Lung (tissue), 12 donors: ENCODE data around the gene IGFALS. TPM values are rescaled to one million over a fixed set of nuclear protein-coding genes. Genes with fewer than 3 reads are reported as not detected.

Experiments used
- ATAC-seq: fragments of 200-7000 bp; cut with Tn5 transposase; one replicate; pipeline ENCODE4 v1.9.1; 2020; ENCODE audit warnings: moderate number of reproducible peaks; ENCODE audit not compliant: insufficient read depth, low FRiP score
- DNase-seq, 3 donors: peaks; one replicate each; pipeline ENCODE4 v3.0.0-alpha.2; 2013 to 2017
- H3K27ac ChIP-seq, 2 donors: one replicate each; pipeline ENCODE4 v1.5.1; 2013; ENCODE audit warnings: mild to moderate bottlenecking in 2 of 2, moderate library complexity in 2 of 2, control low read depth in 1 of 2, inconsistent platforms in 1 of 2, low read depth in 1 of 2, low read length in 1 of 2
- H3K27me3 ChIP-seq, 3 donors: one replicate each; pipeline ENCODE4 v1.5.1; 2013; ENCODE audit warnings: low read length in 2 of 3; ENCODE audit not compliant: control insufficient read depth in 3 of 3, insufficient read depth in 3 of 3
- H3K36me3 ChIP-seq, 4 donors: one replicate each; pipeline ENCODE4 v1.5.1; 2013; ENCODE audit warnings: low read length in 4 of 4, mild to moderate bottlenecking in 1 of 4, moderate library complexity in 1 of 4; ENCODE audit not compliant: control insufficient read depth in 4 of 4, insufficient read depth in 4 of 4
- H3K4me1 ChIP-seq, 5 donors: one replicate each; pipeline ENCODE4 v1.5.1; 2013; ENCODE audit warnings: low read length in 5 of 5, mild to moderate bottlenecking in 2 of 5, moderate library complexity in 1 of 5; ENCODE audit not compliant: control insufficient read depth in 5 of 5, insufficient read depth in 5 of 5
- H3K4me3 ChIP-seq: one replicate; pipeline ENCODE4 v1.5.1; 2013; ENCODE audit warnings: mild to moderate bottlenecking, control low read depth, moderate library complexity
- H3K9ac ChIP-seq, 2 donors: one replicate each; pipeline ENCODE4 v1.5.1; 2013; ENCODE audit warnings: low read length in 2 of 2, control low read depth in 1 of 2; ENCODE audit not compliant: insufficient read depth in 1 of 2
- H3K9me3 ChIP-seq, 4 donors: one replicate each; pipeline ENCODE4 v1.5.1; 2013; ENCODE audit warnings: low read length in 3 of 4, mild to moderate bottlenecking in 1 of 4, moderate library complexity in 1 of 4; ENCODE audit not compliant: control insufficient read depth in 4 of 4, insufficient read depth in 3 of 4
- WGBS, 2 donors: extraction: QIAGEN DNeasy Blood & Tissue Kit; methylation state at CpG; one replicate each; pipeline ENCODE4 v1.1.7; 2013; 5-methylcytosine and 5-hydroxymethylcytosine counted together
- polyA plus RNA-seq, 2 donors: library from polyadenylated mRNA; stranded (reverse); fragments of 200-250 nt; gene quantifications; one replicate each; pipeline ENCODE4 v1.2.1, GENCODE V29; 2013
- total RNA-seq, 2 donors: library from RNA; depleted of rRNA in 1 of 2; stranded (reverse); fragments of >200 nt in 1 of 2; gene quantifications; one replicate each; pipeline ENCODE4 v1.2.1, GENCODE V29; 2014 to 2021
- TF ChIP-seq, protein P1 (sequence below): IDR thresholded peaks from 2 replicates; pipeline ENCODE4 v1.5.1; 2012; ENCODE audit warnings: mild to moderate bottlenecking; ENCODE audit errors: control extremely low read depth, extremely low read depth
- donor health status: control.
- donor health status: control.
- donor health status: Bipolar disorder and iron deficiency.
- donor health status: healthy.
- donor health status: DM: yes; HTN: yes; CAD: no.

Gene IGFALS
- total and polyA plus RNA-seq, 4 donors = 1.2 to 4.4 (median 1.5) TPM

DNA sequence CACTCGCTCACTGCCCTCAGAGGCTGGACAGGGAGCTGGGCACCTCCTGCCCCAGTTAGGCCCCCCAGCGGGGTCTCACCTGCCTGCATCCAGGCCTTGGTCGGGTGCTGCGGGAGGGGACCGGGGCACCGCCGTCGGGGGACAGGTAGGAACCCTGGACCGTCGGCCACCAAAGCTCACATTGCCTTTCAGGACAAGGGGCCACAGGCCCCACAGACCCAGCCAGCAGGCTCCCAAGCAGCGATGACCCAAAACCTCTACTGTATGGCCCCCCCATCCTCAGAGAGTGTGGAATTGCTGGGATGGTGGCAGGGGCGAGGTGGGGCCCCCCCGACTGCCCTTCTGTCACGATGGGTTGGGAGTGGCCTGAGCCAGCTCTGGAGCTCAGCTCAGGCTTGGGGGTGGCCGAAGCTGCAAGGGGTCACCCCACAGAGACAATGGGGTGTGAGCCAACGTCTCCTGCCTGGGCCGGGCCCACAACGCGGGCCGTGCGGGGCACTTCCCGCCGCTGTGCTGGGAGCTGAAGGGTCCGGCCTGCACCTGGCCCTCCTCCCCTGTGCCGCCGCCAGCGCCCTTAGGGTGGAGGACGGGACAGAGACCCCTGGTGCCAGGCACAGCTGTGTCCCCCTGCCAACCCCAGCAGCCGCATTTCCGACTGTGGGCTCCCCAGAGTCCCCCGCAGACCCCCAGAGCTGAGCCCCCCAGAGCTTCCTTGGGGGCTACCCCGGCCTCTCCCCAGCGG is 498 bp downstream of the IGFALS start:
- 82 to 85% methylated on average over 31 to 33 of the region's 33 CpGs for WGBS, 2 donors
- peak overlapping the region in 1 of 2 donors; percentile 44 for H3K27ac ChIP-seq
- TF ChIP-seq, protein P1, sequence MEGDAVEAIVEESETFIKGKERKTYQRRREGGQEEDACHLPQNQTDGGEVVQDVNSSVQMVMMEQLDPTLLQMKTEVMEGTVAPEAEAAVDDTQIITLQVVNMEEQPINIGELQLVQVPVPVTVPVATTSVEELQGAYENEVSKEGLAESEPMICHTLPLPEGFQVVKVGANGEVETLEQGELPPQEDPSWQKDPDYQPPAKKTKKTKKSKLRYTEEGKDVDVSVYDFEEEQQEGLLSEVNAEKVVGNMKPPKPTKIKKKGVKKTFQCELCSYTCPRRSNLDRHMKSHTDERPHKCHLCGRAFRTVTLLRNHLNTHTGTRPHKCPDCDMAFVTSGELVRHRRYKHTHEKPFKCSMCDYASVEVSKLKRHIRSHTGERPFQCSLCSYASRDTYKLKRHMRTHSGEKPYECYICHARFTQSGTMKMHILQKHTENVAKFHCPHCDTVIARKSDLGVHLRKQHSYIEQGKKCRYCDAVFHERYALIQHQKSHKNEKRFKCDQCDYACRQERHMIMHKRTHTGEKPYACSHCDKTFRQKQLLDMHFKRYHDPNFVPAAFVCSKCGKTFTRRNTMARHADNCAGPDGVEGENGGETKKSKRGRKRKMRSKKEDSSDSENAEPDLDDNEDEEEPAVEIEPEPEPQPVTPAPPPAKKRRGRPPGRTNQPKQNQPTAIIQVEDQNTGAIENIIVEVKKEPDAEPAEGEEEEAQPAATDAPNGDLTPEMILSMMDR = no peak

GRCh38 chr16:1791943-1792812 is 1.3 kb downstream of the IGFALS start:
- no peak overlapping the region for H3K27ac ChIP-seq
- DNase-seq = no peak
- H3K4me1 ChIP-seq = peaks cover 0 to 12% (median 0%) of the 10 kb centered on the region in 5 donors
- no peaks in the 10 kb centered on the region for H3K27me3 ChIP-seq
- WGBS, 2 donors = 91 to 92% methylated on average over 58 to 59 of the region's 59 CpGs
- no peak overlapping the region for H3K4me3 ChIP-seq
- H3K9ac ChIP-seq = no peak overlapping the region
- peaks cover 0 to 48% (median 0%) of the 10 kb centered on the region in 4 donors for H3K36me3 ChIP-seq
- ATAC-seq = no peak
- TF ChIP-seq, protein P1 = no peak
- peaks cover 0 to 3% (median 0%) of the 10 kb centered on the region in 4 donors for H3K9me3 ChIP-seq

More for the DNA sequence above, 498 bp downstream of the IGFALS start:
- Histone ChIP-seq H3K9ac (no peak overlapping the region), H3K9me3 (peaks cover 0 to 4% (median 0%) of the 10 kb centered on the region in 4 donors), H3K27me3 (no peaks in the 10 kb centered on the region), H3K36me3 (peaks cover 0 to 40% (median 0%) of the 10 kb centered on the region in 4 donors), H3K4me1 (peaks cover 0 to 12% (median 0%) of the 10 kb centered on the region in 5 donors), H3K4me3 (no peak overlapping the region)
- DNase-seq (no peak), ATAC-seq (no peak)

- 95 to 96% methylated on average over 53 of the region's 53 CpGs for WGBS, 2 donors
Observed at GRCh38 chr16:1791256-1791942, 2.1 kb downstream of the IGFALS start.

More at GRCh38 chr16:1791256-1791942, 2.1 kb downstream of the IGFALS start:
- Histone ChIP-seq H3K4me3 (no peak overlapping the region), H3K36me3 (peaks cover 0 to 55% (median 0%) of the 10 kb centered on the region in 4 donors), H3K4me1 (peaks cover 0 to 12% (median 0%) of the 10 kb centered on the region in 5 donors), H3K9me3 (peaks cover 0 to 3% (median 0%) of the 10 kb centered on the region in 4 donors), H3K27ac (no peak overlapping the region), H3K27me3 (no peaks in the 10 kb centered on the region), H3K9ac (no peak overlapping the region)
- DNase-seq (no peak), ATAC-seq (no peak)
- TF ChIP-seq, protein P1 = no peak
